ENCODE measurements around the gene PLCXD3. TPM values are rescaled to one million over a fixed set of nuclear protein-coding genes. Genes with fewer than 3 reads are reported as not detected.

The PLCXD3 gene
- total and polyA plus RNA-seq, 2 experiments from 2014 or later = 0.13 to 0.22 TPM

DNA sequence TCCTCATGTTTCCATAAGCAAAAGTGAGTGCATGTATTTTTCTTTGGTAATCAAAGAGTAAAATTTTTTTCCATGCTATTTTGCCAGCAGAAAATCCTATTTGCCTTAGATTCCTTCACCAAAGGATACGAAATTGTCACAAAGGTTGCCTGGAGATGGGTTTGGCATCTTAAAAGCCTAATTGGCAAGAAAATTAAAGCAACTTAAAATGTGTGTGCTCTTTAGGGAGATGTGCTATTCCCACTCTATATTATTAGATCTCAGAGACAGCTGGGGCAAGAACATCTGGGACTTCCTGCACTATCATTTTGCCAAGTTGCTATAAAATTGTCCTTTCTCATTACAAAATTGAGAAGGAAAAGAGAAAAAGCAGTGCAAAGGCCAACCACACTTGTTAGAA lies 146.1 kb downstream of the PLCXD3 start:
- Histone ChIP-seq H3F3A (ENCODE audit: insufficient read depth) (no peaks in the 10 kb centered on the region), H3K4me3 (no peak overlapping the region), H3K9me2 (ENCODE audit: insufficient read depth) (no peaks in the 10 kb centered on the region; the same call in 1 of the 2 replicates), H3K27ac (no peak overlapping the region), H3K4me2 (ENCODE audit: unreplicated experiment) (no peak overlapping the region), H3K36me3 (ENCODE audit: low read depth) (no peaks in the 10 kb centered on the region), H3K27me3 (replicated peaks; ENCODE audit: insufficient read depth) (no peaks in the 10 kb centered on the region), H3K9ac (no peak overlapping the region), H4K20me1 (ENCODE audit: insufficient read depth) (no peaks in the 10 kb centered on the region), H3K4me1 (ENCODE audit: insufficient read depth) (no peaks in the 10 kb centered on the region), H2AFZ (no peak overlapping the region), H3K79me2 (ENCODE audit: insufficient read depth) (no peaks in the 10 kb centered on the region), H3K9me3 (ENCODE audit: low read depth) (no peaks in the 10 kb centered on the region)
- no peak for TF ChIP-seq EZH2 (IDR thresholded peaks at IDR 0.05; ENCODE audit: insufficient read depth, poor library complexity, severe bottlenecking)
- TF ChIP-seq EZH2phosphoT487 (IDR thresholded peaks at IDR 0.05; ENCODE audit: insufficient read depth, low read depth) = no peak
- in situ Hi-C loops (cut with MboI) = no loop called here
- WGBS, 2 experiments (ENCODE audit: low coverage in 1 of 2, low lambda C conversion rate in 2 of 2, missing lambda C conversion rate in 2 of 2) = 50 to 58% methylated on average over 1 of the region's 1 CpG
- no peak for DNase-seq

DNA sequence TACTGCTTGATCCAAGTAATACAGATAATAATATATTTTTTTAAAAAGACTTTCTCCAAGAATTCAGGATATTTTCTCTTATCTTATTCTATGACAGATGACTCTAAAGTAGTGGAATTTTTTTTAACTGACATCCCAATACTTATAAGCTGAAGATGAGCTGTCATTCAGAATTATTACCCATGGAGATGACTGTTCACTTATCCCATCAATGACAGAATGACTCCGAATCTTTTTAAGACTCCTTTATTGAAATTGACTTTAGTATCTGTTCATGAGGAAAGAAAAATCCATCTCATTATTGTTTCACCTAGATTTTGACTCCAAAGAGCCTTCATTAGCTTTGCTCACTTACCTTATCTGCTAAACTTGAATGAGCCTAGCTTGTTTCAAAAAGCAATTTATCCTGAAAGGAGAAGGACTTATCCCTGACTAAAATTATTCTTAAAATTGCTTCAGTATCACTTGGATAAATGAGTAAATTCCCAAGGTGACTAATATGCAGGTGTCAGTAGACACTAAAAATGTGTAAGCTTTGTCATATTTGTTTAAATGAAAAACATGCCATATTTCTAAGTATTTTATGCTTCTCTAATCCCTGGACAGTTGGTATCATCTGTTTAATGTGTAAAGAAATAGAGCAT lies 146.9 kb downstream of the PLCXD3 start:
- Histone ChIP-seq H3K36me3 (ENCODE audit: low read depth) (no peaks in the 10 kb centered on the region), H3K4me3 (no peak overlapping the region), H3K4me2 (ENCODE audit: unreplicated experiment) (no peak overlapping the region), H3K4me1 (ENCODE audit: insufficient read depth) (no peaks in the 10 kb centered on the region), H3F3A (ENCODE audit: insufficient read depth) (no peaks in the 10 kb centered on the region), H2AFZ (no peak overlapping the region), H3K27ac (no peak overlapping the region), H3K9ac (no peak overlapping the region), H3K9me3 (ENCODE audit: low read depth) (no peaks in the 10 kb centered on the region), H3K79me2 (ENCODE audit: insufficient read depth) (no peaks in the 10 kb centered on the region), H3K9me2 (ENCODE audit: insufficient read depth) (no peaks in the 10 kb centered on the region; the same call in 1 of the 2 replicates), H4K20me1 (ENCODE audit: insufficient read depth) (no peaks in the 10 kb centered on the region), H3K27me3 (replicated peaks; ENCODE audit: insufficient read depth) (no peaks in the 10 kb centered on the region)
- no peak for TF ChIP-seq EZH2 (IDR thresholded peaks at IDR 0.05; ENCODE audit: insufficient read depth, poor library complexity, severe bottlenecking)
- no peak for TF ChIP-seq EZH2phosphoT487 (IDR thresholded peaks at IDR 0.05; ENCODE audit: insufficient read depth, low read depth)
- WGBS, 2 experiments (ENCODE audit: low coverage in 1 of 2, low lambda C conversion rate in 2 of 2, missing lambda C conversion rate in 2 of 2) = 87% methylated on average over 1 of the region's 1 CpG
- no peak for DNase-seq
- in situ Hi-C loops (cut with MboI) = no loop called here

GRCh38 chr5:41356786-41357185 lies 153.6 kb downstream of the PLCXD3 start:
- H4K20me1 ChIP-seq (ENCODE audit: insufficient read depth) = no peaks in the 10 kb centered on the region
- 44 to 72% methylated on average over 2 of the region's 2 CpGs for WGBS, 2 experiments (ENCODE audit: low coverage in 1 of 2, low lambda C conversion rate in 2 of 2, missing lambda C conversion rate in 2 of 2)
- no peaks in the 10 kb centered on the region for H3K27me3 ChIP-seq (replicated peaks; ENCODE audit: insufficient read depth)
- H3K4me2 ChIP-seq (ENCODE audit: unreplicated experiment) = no peak overlapping the region
- no peaks in the 10 kb centered on the region for H3K9me3 ChIP-seq (ENCODE audit: low read depth)
- H3K27ac ChIP-seq = no peak overlapping the region
- no peaks in the 10 kb centered on the region for H3K4me1 ChIP-seq (ENCODE audit: insufficient read depth)
- TF ChIP-seq EZH2 (IDR thresholded peaks at IDR 0.05; ENCODE audit: insufficient read depth, poor library complexity, severe bottlenecking) (no peak), EZH2phosphoT487 (IDR thresholded peaks at IDR 0.05; ENCODE audit: insufficient read depth, low read depth) (no peak)
- no peaks in the 10 kb centered on the region for H3K36me3 ChIP-seq (ENCODE audit: low read depth)
- no peaks in the 10 kb centered on the region for H3K79me2 ChIP-seq (ENCODE audit: insufficient read depth)
- no peak overlapping the region for H3K9ac ChIP-seq
- no peak overlapping the region for H3K4me3 ChIP-seq
- H2AFZ ChIP-seq = no peak overlapping the region
- in situ Hi-C loops (cut with MboI) = no loop called here
- H3F3A ChIP-seq (ENCODE audit: insufficient read depth) = no peaks in the 10 kb centered on the region
- no peaks in the 10 kb centered on the region; the same call in 1 of the 2 replicates for H3K9me2 ChIP-seq (ENCODE audit: insufficient read depth)
- no peak for DNase-seq

DNA sequence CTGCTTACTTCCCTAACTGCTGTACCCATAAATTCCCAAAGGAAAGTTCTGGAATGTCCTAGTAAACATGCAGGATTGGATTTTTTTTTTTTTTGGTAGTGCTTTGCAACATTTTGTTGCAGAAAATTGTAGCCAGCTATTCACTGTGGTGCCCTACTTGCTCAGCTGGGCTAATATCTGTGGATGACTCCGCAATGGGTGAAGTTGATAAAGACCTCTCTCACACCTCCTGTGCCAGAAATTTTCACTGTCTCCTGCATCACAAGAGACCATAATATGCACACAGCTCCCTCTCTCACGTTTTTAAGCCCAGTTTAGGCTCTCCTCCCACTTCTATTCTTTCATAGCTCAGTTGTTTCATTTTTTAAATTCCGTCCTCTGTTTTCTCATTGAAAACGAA lies 160.6 kb downstream of the PLCXD3 start:
- no peak overlapping the region for H3K4me3 ChIP-seq
- no peaks in the 10 kb centered on the region for H3K36me3 ChIP-seq (ENCODE audit: low read depth)
- peaks cover 4% of the 10 kb centered on the region; the same call in 1 of the 2 replicates for H3K9me2 ChIP-seq (ENCODE audit: insufficient read depth)
- no peak overlapping the region for H2AFZ ChIP-seq
- TF ChIP-seq EZH2 (IDR thresholded peaks at IDR 0.05; ENCODE audit: insufficient read depth, poor library complexity, severe bottlenecking) (no peak), EZH2phosphoT487 (IDR thresholded peaks at IDR 0.05; ENCODE audit: insufficient read depth, low read depth) (no peak)
- no peaks in the 10 kb centered on the region for H3K27me3 ChIP-seq (replicated peaks; ENCODE audit: insufficient read depth)
- H3K9ac ChIP-seq = no peak overlapping the region
- no peak overlapping the region for H3K27ac ChIP-seq
- in situ Hi-C loops (cut with MboI) = no loop called here
- H3K4me1 ChIP-seq (ENCODE audit: insufficient read depth) = 0 out of 2 replicates have a peak, but pooled peaks cover 4% of the 10 kb centered on the region
- no peak overlapping the region for H3K4me2 ChIP-seq (ENCODE audit: unreplicated experiment)
- DNase-seq = no peak
- H3K9me3 ChIP-seq (ENCODE audit: low read depth) = no peaks in the 10 kb centered on the region
- H4K20me1 ChIP-seq (ENCODE audit: insufficient read depth) = no peaks in the 10 kb centered on the region
- no peaks in the 10 kb centered on the region for H3K79me2 ChIP-seq (ENCODE audit: insufficient read depth)
- H3F3A ChIP-seq (ENCODE audit: insufficient read depth) = no peaks in the 10 kb centered on the region
- WGBS, 2 experiments (ENCODE audit: low coverage in 1 of 2, low lambda C conversion rate in 2 of 2, missing lambda C conversion rate in 2 of 2) = 73% methylated on average over 4 of the region's 4 CpGs

Measured in GM23248 (cell line).